NOMO-1 treated with DMSO at 0.1 percent for 48 hours (cell line): ENCODE measurements around the gene DNAJC6.

Experiments used
- DNase-seq: peaks from one replicate; lab custom pipeline; 2025; ENCODE audit not compliant: unreplicated experiment; lab: John Stamatoyannopoulos, UW

Gene DNAJC6

GRCh38 chr1:65399003-65399402 is 89.7 kb downstream of the DNAJC6 start:
- DNase-seq = no peak

- DNase-seq = no peak
Observed at GRCh38 chr1:65401612-65402011, 92.3 kb downstream of the DNAJC6 start.

GRCh38 chr1:65404941-65405340 is 95.6 kb downstream of the DNAJC6 start:
- no peak for DNase-seq

DNA sequence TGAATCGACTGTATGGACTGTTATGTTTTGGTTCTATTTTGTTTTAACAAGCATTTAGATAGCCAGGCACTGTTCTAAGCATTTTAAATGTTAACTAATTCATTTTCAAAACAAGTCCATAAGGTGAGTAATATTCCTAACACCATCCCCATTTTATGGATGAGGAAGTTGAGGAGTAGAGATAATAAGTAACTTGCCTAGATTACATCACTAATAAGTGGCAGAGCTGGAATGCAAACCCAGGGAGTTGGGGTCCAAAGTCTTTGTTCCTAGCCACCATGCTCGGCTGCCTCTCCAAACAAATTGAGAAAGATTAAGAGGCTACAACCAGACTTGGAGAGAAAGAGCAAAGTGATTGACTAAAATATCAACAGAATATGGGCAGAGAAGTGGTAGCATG is 98.5 kb downstream of the DNAJC6 start:
- no peak for DNase-seq

GRCh38 chr1:65409314-65409713 is 100.0 kb downstream of the DNAJC6 start:
- no peak for DNase-seq

- DNase-seq = no peak
Observed at GRCh38 chr1:65409816-65410326, 100.5 kb downstream of the DNAJC6 start.

- no peak for DNase-seq
Observed at GRCh38 chr1:65412256-65412983, 103.1 kb downstream of the DNAJC6 start.

- DNase-seq = no peak
Observed at GRCh38 chr1:65412984-65413375, 103.6 kb downstream of the DNAJC6 start.

DNA sequence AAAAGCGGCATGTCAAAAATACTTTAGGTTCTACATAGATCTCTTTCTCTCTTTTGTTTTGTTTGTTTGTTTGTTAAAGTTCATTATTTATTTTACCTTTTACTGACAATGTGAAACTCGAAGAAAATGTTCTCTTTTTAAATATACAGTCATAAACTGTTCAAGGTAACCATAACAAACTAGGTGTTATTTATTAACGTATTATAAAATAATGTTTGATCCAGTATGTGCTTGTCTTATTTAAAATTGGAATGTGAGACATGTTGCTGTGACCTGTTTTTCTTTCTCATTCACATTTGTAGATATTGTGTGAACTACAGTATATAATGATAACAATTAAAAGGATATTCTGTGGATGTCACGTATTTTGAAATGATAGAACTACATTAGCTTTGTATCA is 105.2 kb downstream of the DNAJC6 start:
- DNase-seq = no peak

DNA sequence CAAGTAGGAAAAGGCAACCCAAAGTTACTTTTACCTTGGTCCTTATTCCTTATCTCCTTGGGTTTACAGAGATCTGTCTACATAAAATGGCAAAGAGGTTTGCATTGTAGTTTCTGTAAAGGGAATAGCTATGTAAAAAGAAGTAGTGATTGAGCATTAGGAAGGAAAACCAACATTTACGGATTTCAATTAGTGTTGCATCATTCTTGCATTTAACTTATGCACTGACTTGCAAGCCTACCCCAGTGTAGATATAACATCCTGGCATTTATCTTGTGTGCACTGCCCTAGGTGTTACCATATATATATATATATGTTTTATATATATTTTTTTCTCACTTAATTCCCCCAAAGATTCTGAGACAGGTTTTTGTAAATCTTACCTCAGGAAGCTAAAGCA is 107.4 kb downstream of the DNAJC6 start:
- no peak for DNase-seq

- DNase-seq = no peak
Observed at GRCh38 chr1:65417729-65418128, 108.4 kb downstream of the DNAJC6 start.

GRCh38 chr1:65418522-65419185 is 109.3 kb downstream of the DNAJC6 start:
- DNase-seq = no peak

GRCh38 chr1:65419681-65420589 is 110.6 kb downstream of the DNAJC6 start:
- peak; percentile 96 for DNase-seq

DNA sequence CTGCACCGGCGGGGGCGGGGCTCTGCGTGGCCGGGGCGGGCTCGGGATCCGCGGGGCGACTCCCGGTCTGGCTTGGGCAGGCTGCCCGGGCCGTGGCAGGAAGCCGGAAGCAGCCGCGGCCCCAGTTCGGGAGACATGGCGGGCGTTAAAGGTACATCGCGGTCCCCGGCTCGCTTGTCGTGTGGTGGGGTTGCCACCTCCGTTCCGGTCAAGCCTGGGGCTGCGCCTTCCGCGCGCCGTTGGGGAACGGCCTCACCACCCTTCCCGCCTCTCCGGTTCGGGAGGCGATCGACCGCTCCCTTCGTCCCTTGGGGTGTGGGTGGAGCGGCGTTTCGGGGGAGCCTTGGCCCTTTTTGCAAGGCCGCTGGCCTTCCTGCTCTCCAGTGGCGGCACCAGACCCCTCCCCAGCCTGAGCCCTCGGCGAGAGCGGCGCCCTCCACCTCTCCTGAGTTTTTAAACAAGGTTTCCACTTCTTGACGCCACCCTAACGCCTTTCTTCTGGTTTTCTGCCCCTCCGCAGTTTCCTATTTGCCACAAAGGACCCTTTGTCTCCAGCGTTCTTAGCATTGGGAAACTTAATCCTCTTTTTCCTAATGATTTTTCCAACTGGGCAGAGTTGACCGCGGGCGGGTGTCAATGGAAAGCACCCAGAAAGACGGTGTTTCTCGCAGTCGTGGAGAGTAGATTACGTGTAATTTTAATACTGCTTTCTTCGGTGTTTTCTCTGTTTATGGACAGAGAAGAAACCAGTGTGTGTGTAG is 111.4 kb downstream of the DNAJC6 start, which contains the start of the genes LEPR and LEPROT:
LEPR (plus strand) TSS at position 79 of the 761 bp plus-strand sequence. CDS start 144,898 bp downstream, outside the sequence.
LEPROT (plus strand) TSS at position 79 of the 761 bp plus-strand sequence; CDS start at position 136, 57 bp downstream.
- peak; percentile 48 for DNase-seq

DNA sequence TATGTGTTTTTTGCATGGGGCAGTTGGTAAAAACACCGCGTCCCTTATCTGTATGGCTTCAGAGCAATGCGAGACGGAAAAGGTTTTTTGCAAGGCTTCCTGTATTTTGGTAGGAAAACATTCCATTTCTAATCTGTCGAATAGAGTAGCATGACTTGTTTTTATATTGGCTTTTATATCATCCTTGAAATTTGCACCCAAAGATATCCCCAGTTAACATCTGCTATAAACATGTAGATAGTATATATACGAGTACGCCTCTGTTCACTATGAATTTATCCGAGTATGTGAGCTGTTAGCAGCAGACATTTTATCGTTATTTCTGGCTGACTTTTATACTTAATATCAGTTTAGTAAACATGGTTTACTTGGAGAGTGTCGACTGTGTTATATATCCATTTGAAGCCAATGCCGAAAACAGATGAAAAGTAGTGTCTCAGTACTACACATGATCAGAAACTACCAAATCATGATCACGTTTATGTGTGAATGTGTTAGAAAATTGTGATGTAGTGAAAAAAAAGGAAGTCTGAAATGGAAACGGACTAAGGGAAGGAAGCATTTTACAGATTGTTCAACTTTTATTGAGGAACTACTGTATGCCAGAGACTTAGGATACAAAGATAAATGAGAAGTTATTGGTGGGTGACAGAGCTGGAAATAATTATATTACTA is 112.1 kb downstream of the DNAJC6 start:
- peak; percentile 69 for DNase-seq

GRCh38 chr1:65422241-65423203 is 113.2 kb downstream of the DNAJC6 start:
- no peak for DNase-seq

DNA sequence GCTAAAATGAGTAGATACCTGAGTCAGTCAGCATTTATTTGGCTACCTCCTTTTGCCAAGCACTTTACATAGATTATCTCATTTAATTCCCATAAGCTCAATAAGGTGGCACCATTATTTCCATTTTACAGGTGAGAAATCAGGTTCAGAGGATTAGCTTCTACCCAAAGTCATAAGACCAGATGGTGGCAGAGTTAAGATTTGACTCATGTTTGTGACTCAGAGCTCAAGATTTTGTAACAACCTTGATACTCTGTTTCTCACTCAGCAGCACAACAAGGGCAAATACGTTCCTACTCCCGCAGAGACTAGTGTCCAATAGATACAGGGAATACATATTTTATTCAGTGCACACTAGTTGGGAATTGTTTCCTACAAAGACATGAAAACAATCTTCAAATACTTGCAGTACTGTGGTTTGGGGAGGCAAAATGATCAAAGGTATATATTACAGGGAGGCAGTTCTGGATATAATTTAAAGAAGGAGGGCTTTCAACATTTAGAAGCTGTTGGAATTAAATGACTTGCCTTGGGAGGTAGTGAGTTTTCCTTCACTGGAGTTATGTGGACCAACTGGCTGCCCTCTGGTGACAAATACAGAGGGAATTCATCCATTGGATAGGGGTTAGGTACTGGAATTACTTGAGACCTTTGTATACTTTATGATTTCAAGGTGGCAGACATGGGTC is 114.7 kb downstream of the DNAJC6 start:
- peak; percentile 25 for DNase-seq

GRCh38 chr1:65424573-65424889 is 115.2 kb downstream of the DNAJC6 start:
- DNase-seq = no peak
